Measurements from ENCODE around the gene ZC2HC1C. TPM values are rescaled to one million over a fixed set of nuclear protein-coding genes. Genes with fewer than 3 reads are reported as not detected.
A peak's percentile ranks its signal among the peaks of the same experiment; 100 is the strongest.
"Not testable (repeated sequence)": the region's sequence is repeated elsewhere in the genome, so short reads cannot be mapped to it uniquely, and the experiment has no call there.

The ZC2HC1C gene
- total and polyA plus RNA-seq, 2 donors from 2014 or later, result 6.7 to 11.9 TPM

DNA sequence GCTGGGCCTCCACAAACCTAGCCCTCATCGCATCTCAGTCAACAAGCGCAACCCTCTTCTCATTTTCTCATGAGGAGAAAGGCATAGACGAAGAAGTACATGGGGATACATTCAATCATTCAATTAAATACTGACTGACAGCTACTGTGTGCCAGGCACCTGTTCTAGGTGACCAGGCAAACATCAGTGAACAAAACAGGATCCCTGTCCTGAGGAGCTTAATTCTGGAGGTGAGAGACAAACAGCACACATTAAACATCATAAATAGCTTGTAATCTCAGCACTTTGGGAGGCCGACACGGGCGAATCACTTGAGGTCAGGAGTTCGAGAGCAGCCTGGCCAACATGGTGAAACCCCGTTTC, 5.3 kb upstream of the ZC2HC1C start:
- no peak for FAIRE-seq
- Histone ChIP-seq H3K4me1 (ENCODE audit: control insufficient read depth in 2 of 3, insufficient read depth in 2 of 3, low read depth in 1 of 3, low read length in 3 of 3) (peaks cover 4 to 7% (median 4%) of the 10 kb centered on the region in 3 donors), H3K4me3 (ENCODE audit: low read length in 3 of 3) (peak overlapping the region; percentile 84 to 94 (median 94)), H3K36me3 (ENCODE audit: control insufficient read depth in 2 of 3, insufficient read depth in 3 of 3, low read length in 3 of 3) (no peaks in the 10 kb centered on the region), H3K27ac (ENCODE audit: low read depth in 2 of 2, low read length in 2 of 2) (no peak overlapping the region), H3K27me3 (ENCODE audit: control insufficient read depth, insufficient read depth, low read length) (no peaks in the 10 kb centered on the region), H3K9ac (ENCODE audit: low read length in 3 of 3) (peak overlapping the region in 2 of 3 donors; percentile 76 to 83), H3K9me3 (ENCODE audit: control insufficient read depth in 2 of 3, insufficient read depth in 1 of 3, low read length in 3 of 3) (no peaks in the 10 kb centered on the region)
- intact Hi-C loops (cut with DNase I), result no loop called here
- no peak for DNase-seq
- TF ChIP-seq, protein P1, sequence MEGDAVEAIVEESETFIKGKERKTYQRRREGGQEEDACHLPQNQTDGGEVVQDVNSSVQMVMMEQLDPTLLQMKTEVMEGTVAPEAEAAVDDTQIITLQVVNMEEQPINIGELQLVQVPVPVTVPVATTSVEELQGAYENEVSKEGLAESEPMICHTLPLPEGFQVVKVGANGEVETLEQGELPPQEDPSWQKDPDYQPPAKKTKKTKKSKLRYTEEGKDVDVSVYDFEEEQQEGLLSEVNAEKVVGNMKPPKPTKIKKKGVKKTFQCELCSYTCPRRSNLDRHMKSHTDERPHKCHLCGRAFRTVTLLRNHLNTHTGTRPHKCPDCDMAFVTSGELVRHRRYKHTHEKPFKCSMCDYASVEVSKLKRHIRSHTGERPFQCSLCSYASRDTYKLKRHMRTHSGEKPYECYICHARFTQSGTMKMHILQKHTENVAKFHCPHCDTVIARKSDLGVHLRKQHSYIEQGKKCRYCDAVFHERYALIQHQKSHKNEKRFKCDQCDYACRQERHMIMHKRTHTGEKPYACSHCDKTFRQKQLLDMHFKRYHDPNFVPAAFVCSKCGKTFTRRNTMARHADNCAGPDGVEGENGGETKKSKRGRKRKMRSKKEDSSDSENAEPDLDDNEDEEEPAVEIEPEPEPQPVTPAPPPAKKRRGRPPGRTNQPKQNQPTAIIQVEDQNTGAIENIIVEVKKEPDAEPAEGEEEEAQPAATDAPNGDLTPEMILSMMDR (IDR thresholded peaks at IDR 0.05; ENCODE audit: borderline replicate concordance, extremely low read depth, insufficient read depth), result no peak

DNA sequence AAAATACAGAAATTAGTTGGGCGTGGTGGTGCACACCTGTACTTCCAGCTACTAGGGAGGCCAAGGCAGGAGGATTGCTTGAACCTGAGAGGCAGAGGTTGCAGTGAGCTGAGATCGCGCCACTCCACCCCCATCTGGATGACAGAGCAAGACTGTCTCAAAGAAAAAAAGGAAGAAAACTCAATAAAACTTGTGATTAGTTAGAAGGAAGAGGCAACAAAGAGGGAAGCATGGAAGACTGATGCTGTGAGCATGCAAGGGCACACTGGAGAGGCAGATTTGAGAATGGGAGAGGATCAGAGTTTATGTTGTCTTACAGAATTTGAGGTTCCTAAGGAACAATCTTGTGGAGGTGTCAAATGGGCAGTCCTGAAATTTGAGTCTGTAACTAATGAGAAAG, 2.8 kb upstream of the ZC2HC1C start:
- intact Hi-C loops (cut with DNase I), result no loop called here
- no peaks in the 10 kb centered on the region for H3K27me3 ChIP-seq (ENCODE audit: control insufficient read depth, insufficient read depth, low read length)
- TF ChIP-seq, protein P1 (IDR thresholded peaks at IDR 0.05; ENCODE audit: borderline replicate concordance, extremely low read depth, insufficient read depth), result no peak
- no peaks in the 10 kb centered on the region for H3K9me3 ChIP-seq (ENCODE audit: control insufficient read depth in 2 of 3, insufficient read depth in 1 of 3, low read length in 3 of 3)
- H3K4me3 ChIP-seq (ENCODE audit: low read length in 3 of 3), result no peak overlapping the region
- H3K36me3 ChIP-seq (ENCODE audit: control insufficient read depth in 2 of 3, insufficient read depth in 3 of 3, low read length in 3 of 3), result no peaks in the 10 kb centered on the region
- no peak for FAIRE-seq
- DNase-seq, result no peak
- no peak overlapping the region for H3K9ac ChIP-seq (ENCODE audit: low read length in 3 of 3)
- no peak overlapping the region for H3K27ac ChIP-seq (ENCODE audit: low read depth in 2 of 2, low read length in 2 of 2)
- H3K4me1 ChIP-seq (ENCODE audit: control insufficient read depth in 2 of 3, insufficient read depth in 2 of 3, low read depth in 1 of 3, low read length in 3 of 3), result peaks cover 4 to 16% (median 13%) of the 10 kb centered on the region in 3 donors

DNA sequence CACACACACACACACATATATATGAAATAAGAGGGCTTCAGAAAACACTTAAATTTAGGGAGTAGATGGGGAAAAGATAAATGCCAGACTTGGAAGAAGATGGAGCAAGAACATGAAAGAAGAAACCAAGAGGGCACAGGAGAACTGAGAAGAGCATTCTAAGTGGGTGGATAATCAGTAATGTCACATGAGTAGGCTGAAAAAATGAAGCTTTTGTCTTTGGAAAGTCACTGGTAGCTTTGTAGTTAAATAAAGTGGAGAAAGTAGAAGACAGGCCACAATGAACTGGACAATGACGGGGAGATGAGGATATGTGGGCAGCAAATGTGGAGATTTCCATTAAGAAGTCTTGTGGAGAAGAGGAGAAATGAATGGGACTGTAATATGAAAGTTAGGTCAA, 2.2 kb upstream of the ZC2HC1C start:
- TF ChIP-seq, protein P1 (IDR thresholded peaks at IDR 0.05; ENCODE audit: borderline replicate concordance, extremely low read depth, insufficient read depth), result no peak
- no peak overlapping the region for H3K27ac ChIP-seq (ENCODE audit: low read depth in 2 of 2, low read length in 2 of 2)
- H3K36me3 ChIP-seq (ENCODE audit: control insufficient read depth in 2 of 3, insufficient read depth in 3 of 3, low read length in 3 of 3), result no peaks in the 10 kb centered on the region
- H3K4me3 ChIP-seq (ENCODE audit: low read length in 3 of 3), result peak overlapping the region in 1 of 3 donors; percentile 26
- FAIRE-seq, result no peak
- DNase-seq, result no peak
- intact Hi-C loops (cut with DNase I), result no loop called here
- H3K27me3 ChIP-seq (ENCODE audit: control insufficient read depth, insufficient read depth, low read length), result no peaks in the 10 kb centered on the region
- H3K4me1 ChIP-seq (ENCODE audit: control insufficient read depth in 2 of 3, insufficient read depth in 2 of 3, low read depth in 1 of 3, low read length in 3 of 3), result peaks cover 4 to 16% (median 13%) of the 10 kb centered on the region in 3 donors
- H3K9me3 ChIP-seq (ENCODE audit: control insufficient read depth in 2 of 3, insufficient read depth in 1 of 3, low read length in 3 of 3), result no peaks in the 10 kb centered on the region
- no peak overlapping the region for H3K9ac ChIP-seq (ENCODE audit: low read length in 3 of 3)

DNA sequence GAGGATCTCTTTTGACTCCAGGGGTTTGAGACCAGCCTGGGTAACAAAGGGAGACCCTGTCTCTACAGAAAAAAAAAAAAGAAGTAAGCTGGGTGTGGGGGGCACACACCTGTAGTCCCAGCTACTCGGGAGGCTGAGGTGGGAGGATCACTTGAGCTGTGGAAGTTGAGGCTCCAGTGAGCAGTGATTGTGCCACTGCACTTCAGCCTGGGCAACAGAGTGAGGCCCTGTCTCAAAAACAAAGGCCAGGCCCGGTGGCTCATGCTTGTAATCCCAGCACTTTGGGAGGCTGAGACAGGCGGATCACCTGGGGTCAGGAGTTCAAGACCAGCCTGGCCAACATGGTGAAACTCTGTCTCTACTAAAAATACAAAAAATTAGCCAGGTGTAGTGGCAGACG, 1.7 kb upstream of the ZC2HC1C start:
- peak overlapping the region in 1 of 3 donors; percentile 82 for H3K4me3 ChIP-seq (ENCODE audit: low read length in 3 of 3)
- intact Hi-C loops (cut with DNase I); H3K36me3 ChIP-seq (ENCODE audit: control insufficient read depth in 2 of 3, insufficient read depth in 3 of 3, low read length in 3 of 3); H3K27me3 ChIP-seq (ENCODE audit: control insufficient read depth, insufficient read depth, low read length); H3K9ac ChIP-seq (ENCODE audit: low read length in 3 of 3); H3K9me3 ChIP-seq (ENCODE audit: control insufficient read depth in 2 of 3, insufficient read depth in 1 of 3, low read length in 3 of 3); FAIRE-seq; DNase-seq: not testable (repeated sequence)
- H3K27ac ChIP-seq (ENCODE audit: low read depth in 2 of 2, low read length in 2 of 2), result peak overlapping the region in 1 of 2 donors; percentile 72
- peaks cover 4 to 16% (median 13%) of the 10 kb centered on the region in 3 donors for H3K4me1 ChIP-seq (ENCODE audit: control insufficient read depth in 2 of 3, insufficient read depth in 2 of 3, low read depth in 1 of 3, low read length in 3 of 3)
